Upper lobe of right lung (tissue), 1 donor: ENCODE results near the gene BCDIN3D. TPM values are rescaled to one million over a fixed set of nuclear protein-coding genes. Genes with fewer than 3 reads are reported as not detected.

Experiments
- ATAC-seq: fragments of 200-7000 bp; cut with Tn5 transposase; one replicate; pipeline ENCODE4 v1.9.1; 2020; ENCODE audit warnings: mild to moderate bottlenecking, moderate library complexity
- DNase-seq: peaks from one replicate; pipeline ENCODE4 v3.0.0-alpha.2; 2020
- H3K27ac ChIP-seq: fragments of 200-600 bp; one replicate; pipeline ENCODE4 v1.8.0; 2022
- H3K27me3 ChIP-seq: fragments of 200-600 bp; one replicate; pipeline ENCODE4 v1.8.0; 2022; ENCODE audit warnings: mild to moderate bottlenecking
- H3K36me3 ChIP-seq: fragments of 200-600 bp; one replicate; pipeline ENCODE4 v1.8.0; 2022
- H3K4me1 ChIP-seq: fragments of 200-600 bp; one replicate; pipeline ENCODE4 v1.8.0; 2022
- H3K4me3 ChIP-seq: fragments of 200-600 bp; one replicate; pipeline ENCODE4 v1.8.0; 2022; ENCODE audit warnings: mild to moderate bottlenecking
- H3K9me3 ChIP-seq: fragments of 200-600 bp; one replicate; pipeline ENCODE4 v1.8.0; 2022
- intact Hi-C: fragments of 100-400 bp; cut with DNase I; formaldehyde crosslinking; loops from one replicate; pipeline ENCODE4 v1.11.0; 2022
- total RNA-seq: library from RNA; stranded (reverse); fragmentation: NEBNext Ultra II Directional; extraction: Animal tissue kit (Norgen Biotek cat#: 25700); gene quantifications from one replicate; pipeline ENCODE4 v1.2.1, GENCODE V29; 2021
- TF ChIP-seq, protein P1 (sequence below): fragments of 200-600 bp; IDR thresholded peaks from one replicate; pipeline ENCODE4 v1.8.0; 2022; ENCODE audit warnings: antibody characterized with exemption
- donor health status: DM: no; HTN: yes; CAD: no; lungs with severe emphysema.

Gene BCDIN3D
- total RNA-seq, 1 donor from 2014 or later, result 4.9 TPM

DNA sequence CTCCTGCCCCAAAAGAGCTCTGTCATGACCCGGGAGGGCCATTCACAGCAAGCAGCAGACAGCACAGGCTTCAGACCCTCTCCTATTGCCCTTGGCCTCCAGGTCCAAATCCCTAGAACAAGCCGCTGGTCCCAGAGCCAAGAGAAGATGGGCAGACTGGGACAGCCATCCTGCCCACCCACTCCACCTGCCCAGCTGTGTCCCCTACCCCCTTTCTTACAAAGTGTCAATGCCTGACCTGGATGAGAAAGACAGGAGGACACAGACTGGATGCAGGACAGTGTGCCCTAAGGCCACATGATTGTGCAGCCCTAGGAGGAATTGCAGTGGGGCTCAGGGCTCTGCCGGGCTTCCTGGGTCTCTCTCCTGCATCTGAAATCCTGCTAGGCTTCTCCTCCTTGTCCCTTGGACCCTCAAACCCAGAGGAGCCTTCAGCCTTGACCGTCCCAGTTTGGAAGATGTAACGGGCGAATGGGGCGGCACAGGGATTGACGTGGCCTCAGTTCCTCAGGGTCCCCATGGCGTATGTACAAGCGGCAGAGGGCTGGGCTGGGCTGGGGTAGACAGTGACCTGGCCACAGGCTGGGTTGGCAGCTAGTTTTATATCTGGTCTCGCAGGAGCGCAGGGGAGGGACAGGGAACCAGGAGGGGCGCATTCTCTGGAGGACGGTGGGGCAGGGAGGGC lies 27.1 kb upstream of the BCDIN3D start:
- Histone ChIP-seq H3K4me1 (peaks cover 28% of the 10 kb centered on the region), H3K4me3 (no peak overlapping the region), H3K27ac (peak overlapping the region; percentile 17), H3K36me3 (no peaks in the 10 kb centered on the region), H3K27me3 (no peaks in the 10 kb centered on the region), H3K9me3 (no peaks in the 10 kb centered on the region)
- intact Hi-C loops, result loop anchor here (10.0 kb wide), 1 partner anchor 185 kb away; the partner anchor contains the start of gene ASIC1
- TF ChIP-seq, protein P1, sequence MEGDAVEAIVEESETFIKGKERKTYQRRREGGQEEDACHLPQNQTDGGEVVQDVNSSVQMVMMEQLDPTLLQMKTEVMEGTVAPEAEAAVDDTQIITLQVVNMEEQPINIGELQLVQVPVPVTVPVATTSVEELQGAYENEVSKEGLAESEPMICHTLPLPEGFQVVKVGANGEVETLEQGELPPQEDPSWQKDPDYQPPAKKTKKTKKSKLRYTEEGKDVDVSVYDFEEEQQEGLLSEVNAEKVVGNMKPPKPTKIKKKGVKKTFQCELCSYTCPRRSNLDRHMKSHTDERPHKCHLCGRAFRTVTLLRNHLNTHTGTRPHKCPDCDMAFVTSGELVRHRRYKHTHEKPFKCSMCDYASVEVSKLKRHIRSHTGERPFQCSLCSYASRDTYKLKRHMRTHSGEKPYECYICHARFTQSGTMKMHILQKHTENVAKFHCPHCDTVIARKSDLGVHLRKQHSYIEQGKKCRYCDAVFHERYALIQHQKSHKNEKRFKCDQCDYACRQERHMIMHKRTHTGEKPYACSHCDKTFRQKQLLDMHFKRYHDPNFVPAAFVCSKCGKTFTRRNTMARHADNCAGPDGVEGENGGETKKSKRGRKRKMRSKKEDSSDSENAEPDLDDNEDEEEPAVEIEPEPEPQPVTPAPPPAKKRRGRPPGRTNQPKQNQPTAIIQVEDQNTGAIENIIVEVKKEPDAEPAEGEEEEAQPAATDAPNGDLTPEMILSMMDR, result no peak
- no peak for ATAC-seq
- peak; percentile 50 for DNase-seq

DNA sequence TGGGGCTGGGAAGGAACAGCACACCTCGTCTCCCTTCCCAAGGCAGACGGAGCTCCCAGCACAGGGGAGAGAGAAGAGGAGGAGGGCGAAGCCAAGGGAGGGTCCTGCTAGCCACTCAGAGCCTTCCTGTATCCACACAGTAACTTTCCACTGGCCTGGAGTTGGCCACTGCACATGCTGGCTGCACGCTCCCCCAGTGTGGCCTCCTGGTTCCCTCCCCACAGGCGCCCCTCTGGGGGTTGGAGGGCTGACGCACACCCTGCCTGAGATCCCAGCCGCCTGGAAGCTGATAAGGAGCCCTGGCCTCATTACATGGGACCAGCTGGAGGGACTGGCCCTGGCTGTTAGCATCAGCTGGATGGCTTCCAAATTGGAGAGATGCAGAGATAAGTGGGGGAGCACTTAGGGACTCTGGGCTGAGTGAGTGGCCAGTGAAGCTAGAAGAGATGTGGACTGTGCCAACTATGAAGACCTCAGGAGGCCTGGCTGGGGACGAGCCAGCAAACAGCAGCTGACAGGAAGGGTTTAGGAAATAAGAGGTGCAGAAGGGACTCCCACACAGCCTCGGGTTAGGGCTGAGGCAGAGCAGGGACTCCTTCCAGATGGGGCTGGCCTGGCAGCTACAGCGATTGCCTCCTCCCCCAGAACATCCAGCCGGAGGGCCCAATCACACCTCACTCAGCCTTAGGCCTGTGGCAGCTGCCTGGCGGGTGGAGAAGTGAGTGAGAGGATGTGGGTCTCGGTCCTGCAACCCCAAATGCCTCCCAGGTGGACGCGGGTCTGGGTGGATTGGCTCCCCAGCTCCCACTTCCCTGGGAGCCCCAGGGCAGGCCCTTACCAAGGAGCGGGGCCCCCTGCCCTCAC lies 26.3 kb upstream of the BCDIN3D start:
- ATAC-seq (peak; percentile 62), DNase-seq (peak; percentile 82)
- TF ChIP-seq, protein P1, result no peak
- H3K27me3 ChIP-seq, result no peaks in the 10 kb centered on the region
- no peaks in the 10 kb centered on the region for H3K36me3 ChIP-seq
- peaks cover 28% of the 10 kb centered on the region for H3K4me1 ChIP-seq
- peak overlapping the region; percentile 17 for H3K27ac ChIP-seq
- no peak overlapping the region for H3K4me3 ChIP-seq
- H3K9me3 ChIP-seq, result no peaks in the 10 kb centered on the region
- intact Hi-C loops, result loop anchor here (10.0 kb wide), 1 partner anchor 186 kb away; the partner anchor contains the start of gene ASIC1

DNA sequence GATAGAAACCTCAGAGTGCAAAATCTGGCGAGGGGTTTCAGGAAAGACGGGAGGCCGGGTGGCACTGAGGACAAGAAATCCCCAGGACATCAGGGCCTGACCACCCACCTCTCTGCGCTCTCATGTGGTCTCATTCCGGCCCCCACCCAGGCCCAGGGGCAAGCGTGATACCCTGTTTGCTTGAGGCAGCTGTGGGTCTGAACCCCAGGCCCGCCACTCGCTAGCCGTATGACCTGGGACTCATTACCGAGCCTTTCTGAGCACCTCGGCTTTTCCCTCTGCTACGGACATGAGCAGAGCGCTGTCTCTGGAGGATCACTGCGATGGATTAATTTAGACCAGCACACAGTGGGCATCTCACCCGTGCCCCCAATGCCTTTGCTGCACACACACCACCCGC lies 25.5 kb upstream of the BCDIN3D start:
- DNase-seq, result peak; percentile 57
- ATAC-seq, result no peak
- intact Hi-C loops, result loop anchor here (10.0 kb wide), 1 partner anchor 186 kb away; the partner anchor contains the start of gene ASIC1
- no peaks in the 10 kb centered on the region for H3K27me3 ChIP-seq
- H3K4me1 ChIP-seq, result peaks cover 28% of the 10 kb centered on the region
- H3K4me3 ChIP-seq, result no peak overlapping the region
- H3K27ac ChIP-seq, result no peak overlapping the region
- H3K36me3 ChIP-seq, result no peaks in the 10 kb centered on the region
- TF ChIP-seq, protein P1, result no peak
- no peaks in the 10 kb centered on the region for H3K9me3 ChIP-seq

DNA sequence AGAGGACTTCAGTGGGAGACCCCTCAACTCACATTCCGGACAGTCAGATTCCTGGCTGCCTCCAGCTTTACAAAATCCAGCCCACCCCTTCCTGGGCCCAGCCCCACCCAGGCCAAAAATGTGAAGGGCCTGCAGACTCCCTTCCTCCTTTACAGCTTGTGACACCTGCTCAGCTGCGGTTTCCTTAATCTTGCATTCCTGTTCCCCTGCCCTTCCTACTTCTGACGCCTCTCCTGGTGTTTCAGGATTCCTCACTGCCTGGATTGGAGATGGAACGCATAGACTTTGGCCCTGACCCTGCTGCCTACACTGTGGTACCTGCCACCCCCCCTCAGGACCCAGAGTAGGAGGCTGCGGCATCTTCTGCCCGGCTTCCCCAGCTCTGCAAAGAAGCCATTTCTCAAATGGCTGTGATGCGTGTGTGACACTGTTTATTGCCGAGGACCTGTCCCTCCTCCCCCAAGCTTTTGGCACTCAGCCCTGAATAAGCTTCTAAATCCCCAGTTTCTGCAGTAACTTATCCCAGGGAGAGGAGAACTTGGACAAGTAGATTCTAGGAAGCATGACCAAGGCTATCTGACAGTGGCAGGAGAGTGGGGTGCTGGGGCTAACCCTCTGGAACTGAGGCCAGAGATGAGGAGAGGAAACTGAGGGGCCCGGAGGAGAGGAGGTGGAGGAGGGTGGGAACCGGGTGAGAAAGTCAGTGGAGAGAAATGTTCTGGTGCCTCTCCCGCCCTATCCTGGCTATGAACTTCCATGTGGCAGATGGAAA lies 24.9 kb upstream of the BCDIN3D start:
- intact Hi-C loops, result loop anchor here (10.0 kb wide), 1 partner anchor 187 kb away; the partner anchor contains the start of gene ASIC1
- Histone ChIP-seq H3K4me3 (no peak overlapping the region), H3K9me3 (no peaks in the 10 kb centered on the region), H3K27me3 (no peaks in the 10 kb centered on the region), H3K36me3 (no peaks in the 10 kb centered on the region), H3K27ac (peak overlapping the region; percentile 59), H3K4me1 (peaks cover 24% of the 10 kb centered on the region)
- ATAC-seq (peak; percentile 64), DNase-seq (peak; percentile 59)
- TF ChIP-seq, protein P1, result no peak

DNA sequence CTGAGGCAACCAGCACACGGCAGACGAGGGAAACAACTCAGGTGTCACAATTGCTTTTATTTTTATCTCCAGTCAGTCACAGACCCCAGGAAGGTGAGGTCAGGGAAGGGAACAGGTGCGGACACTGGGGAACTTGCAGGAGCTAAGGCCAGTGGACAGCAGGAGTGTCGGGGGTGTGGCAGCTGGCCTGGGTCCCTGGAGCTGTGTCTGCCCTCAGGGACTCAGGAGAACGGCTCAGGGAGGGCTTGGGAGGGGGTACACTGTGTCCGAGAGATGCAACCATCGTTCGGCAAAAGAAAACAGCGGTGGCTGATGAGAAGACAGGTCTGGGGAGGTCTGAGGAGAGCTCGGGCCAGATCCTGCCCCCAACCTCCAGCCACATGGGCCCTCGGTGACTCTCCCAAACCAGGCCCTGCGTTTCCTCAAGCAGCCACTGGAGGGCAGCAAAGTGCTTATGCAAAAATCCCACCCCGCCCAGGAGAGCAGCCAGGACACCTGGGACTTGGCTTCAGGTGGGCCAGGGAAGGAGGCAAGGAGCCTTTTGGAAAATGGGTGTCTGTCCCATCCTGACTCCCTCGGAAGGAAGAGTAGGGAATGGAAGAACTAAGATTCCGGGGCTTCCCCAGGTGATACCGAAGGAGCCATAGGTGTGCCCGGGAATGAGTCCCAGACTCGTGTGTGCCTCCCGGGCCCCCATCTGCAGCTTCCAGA lies 24.1 kb upstream of the BCDIN3D start:
- TF ChIP-seq, protein P1, result peak; percentile 98
- peak; percentile 81 for ATAC-seq
- Histone ChIP-seq H3K4me1 (peaks cover 24% of the 10 kb centered on the region), H3K36me3 (no peaks in the 10 kb centered on the region), H3K9me3 (no peaks in the 10 kb centered on the region), H3K27ac (peak overlapping the region; percentile 59), H3K27me3 (no peaks in the 10 kb centered on the region), H3K4me3 (no peak overlapping the region)
- peak; percentile 86 for DNase-seq
- intact Hi-C loops, result loop anchor here (10.0 kb wide), 1 partner anchor 188 kb away; the partner anchor contains the start of gene ASIC1
